HG02981 (cell line): ENCODE data around the gene LRRC8A.
"Not testable (repeated sequence)": the region's sequence is repeated elsewhere in the genome, so short reads cannot be mapped to it uniquely, and the experiment has no call there.

Source experiments
- ATAC-seq: cut with Tn5 transposase; IDR thresholded peaks from one replicate; pipeline ENCODE4 v1.9.1; 2021; ENCODE audit warnings: mild to moderate bottlenecking, moderate library complexity; ENCODE audit not compliant: unreplicated experiment

The LRRC8A gene

GRCh38 chr9:128881884-128882676 is at the start of gene LRRC8A, which contains the start of gene KYAT1:
TSS of gene LRRC8A (plus strand) at chr9:128882133. CDS start at chr9:128907165, 25,032 bp downstream.
TSS of gene KYAT1 (minus strand) at chr9:128881950. CDS start at chr9:128845405, 36,545 bp downstream.
- ATAC-seq = peak; percentile 84

DNA sequence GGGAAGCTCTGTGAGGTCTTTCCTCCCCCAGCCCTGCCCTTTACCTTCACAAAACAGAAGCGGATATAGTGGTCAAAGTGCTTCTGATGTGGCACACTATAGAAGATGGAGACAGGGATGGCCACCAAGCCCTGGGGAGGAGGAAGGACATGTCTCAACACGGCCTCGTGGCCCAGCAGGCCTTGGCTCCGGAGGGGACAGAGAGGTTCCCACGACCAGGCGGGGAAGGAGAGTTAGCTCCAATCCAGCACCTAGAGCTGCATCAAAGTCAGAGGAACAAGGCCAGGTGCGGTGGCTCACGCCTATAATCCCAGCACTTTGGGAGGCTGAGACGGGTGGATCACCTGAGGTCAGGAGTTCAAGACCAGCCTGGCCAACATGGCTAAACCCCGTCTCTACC is 48.2 kb upstream of the LRRC8A start:
- ATAC-seq = no peak

- no peak for ATAC-seq
Measured at GRCh38 chr9:128835246-128836210, 46.4 kb upstream of the LRRC8A start.

GRCh38 chr9:128836509-128837145 is 45.3 kb upstream of the LRRC8A start:
- ATAC-seq = no peak

- no peak for ATAC-seq
Measured at GRCh38 chr9:128838338-128838737, 43.6 kb upstream of the LRRC8A start.

- ATAC-seq = no peak
Measured at GRCh38 chr9:128840524-128840923, 41.4 kb upstream of the LRRC8A start.

DNA sequence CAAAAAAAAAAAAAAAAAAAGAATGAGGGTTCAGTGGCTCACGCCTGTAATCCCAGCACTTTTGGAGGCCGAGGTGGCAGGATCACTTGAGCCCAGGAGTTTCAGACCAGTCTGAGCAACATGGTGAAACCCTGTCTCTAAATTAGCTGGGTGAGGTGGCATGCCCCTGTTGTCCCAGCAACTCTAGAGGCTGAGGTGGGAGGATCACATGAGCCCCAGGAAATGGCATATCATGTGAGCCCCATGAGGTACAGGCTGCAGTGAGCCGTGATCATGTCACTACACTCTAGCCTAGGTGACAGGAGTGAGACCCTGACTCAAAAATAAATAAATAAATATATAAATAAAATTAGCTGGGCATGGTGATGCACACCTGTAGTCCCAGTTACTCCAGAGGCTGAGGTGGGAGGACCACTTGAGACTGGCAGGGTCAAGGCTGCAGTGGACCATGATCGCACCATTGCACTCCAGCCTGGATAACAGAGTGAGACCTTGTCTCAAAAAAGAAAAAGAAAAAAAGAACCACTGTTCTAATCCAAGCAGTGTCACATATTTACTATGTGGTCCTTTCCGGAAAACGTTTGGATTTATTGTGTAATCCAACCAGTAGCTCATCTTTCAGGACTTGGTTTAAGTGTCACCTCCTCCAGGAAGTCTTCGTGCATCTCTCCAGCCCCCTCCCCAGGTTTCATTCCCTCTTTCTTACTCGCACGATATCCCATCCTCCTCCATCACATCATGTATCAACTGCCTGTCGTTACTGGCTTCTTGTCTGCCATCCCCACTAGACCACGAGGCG is 40.0 kb upstream of the LRRC8A start:
- no peak for ATAC-seq

- not testable (repeated sequence) for ATAC-seq
Measured at GRCh38 chr9:128843171-128843570, 38.8 kb upstream of the LRRC8A start.

DNA sequence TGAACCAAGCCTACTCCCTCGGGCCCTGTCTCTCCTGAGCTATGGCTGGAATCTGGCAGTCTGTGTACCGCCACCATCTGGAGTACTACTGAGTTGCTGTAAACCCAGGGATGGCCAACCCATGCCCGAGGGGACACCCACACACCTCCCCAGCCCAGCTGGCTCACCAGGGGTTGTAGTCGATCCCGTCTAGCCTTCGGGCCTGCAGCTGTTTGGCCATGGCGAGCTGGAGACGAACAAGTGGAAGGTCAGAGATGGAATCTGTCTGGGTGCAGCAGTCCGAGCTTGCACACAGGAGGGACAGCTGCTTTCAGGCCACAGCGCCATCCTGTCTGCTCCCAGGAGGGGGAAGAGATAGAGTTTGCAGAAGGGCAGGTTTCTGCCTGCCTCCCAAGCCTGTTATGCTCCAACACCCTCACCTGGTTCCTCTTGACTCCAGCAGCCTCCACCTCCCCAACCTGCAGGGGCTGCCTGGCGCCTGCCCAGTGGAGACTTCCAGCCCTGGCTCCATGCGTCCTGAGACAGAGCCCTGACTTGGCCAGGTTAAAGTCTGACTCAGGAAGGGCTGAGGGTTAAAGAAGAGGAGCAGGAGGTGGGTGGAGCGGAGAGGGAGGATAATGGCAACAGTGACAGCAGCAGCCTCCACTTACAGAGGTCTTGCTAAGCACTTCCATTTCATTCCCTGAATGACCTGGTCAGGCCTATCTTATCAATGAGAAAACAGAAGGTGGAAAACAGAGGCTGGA is 36.6 kb upstream of the LRRC8A start:
- no peak for ATAC-seq

GRCh38 chr9:128846680-128847030 is 35.3 kb upstream of the LRRC8A start:
- no peak for ATAC-seq

- no peak for ATAC-seq
Measured at GRCh38 chr9:128847803-128848202, 34.1 kb upstream of the LRRC8A start.

GRCh38 chr9:128851024-128851423 is 30.9 kb upstream of the LRRC8A start:
- not testable (repeated sequence) for ATAC-seq

- ATAC-seq = not testable (repeated sequence)
Measured at GRCh38 chr9:128851779-128852600, 29.9 kb upstream of the LRRC8A start.

DNA sequence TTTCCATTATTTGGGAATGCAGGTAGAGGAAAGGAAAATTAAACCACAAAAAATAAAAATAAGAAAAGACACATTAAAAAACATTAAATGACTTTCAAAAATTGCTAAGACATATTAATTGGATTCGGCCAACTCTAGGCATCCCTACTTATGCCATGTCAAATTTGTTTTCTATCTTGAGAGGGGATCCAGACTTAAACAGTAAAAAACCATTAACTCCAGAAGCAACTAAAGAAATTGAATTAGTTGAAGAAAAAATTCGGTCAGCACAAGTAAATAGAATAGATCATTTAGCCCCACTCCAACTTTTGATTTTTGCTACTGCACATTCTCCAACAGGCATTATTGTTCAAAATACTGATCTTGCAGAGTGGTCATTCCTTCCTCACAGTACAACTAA is 29.3 kb upstream of the LRRC8A start:
- ATAC-seq = not testable (repeated sequence)

DNA sequence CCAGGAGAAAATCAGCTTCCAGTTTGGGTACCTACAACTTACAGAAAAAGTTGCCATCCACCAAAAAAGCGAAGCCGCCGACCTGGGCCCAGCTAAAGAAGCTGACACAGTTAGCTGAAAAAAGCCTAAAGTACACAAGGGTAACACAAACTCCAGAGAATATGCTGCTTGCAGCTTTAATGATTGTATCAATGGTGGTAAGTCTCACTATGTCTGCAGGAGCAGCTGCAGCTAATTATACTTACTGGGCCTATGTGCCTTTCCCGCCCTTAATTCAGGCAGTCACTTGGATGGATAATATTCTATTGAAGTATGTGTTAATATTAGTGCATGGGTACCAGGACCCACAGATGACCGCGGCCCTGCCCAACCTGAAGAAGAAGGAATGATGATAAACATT is 27.5 kb upstream of the LRRC8A start:
- not testable (repeated sequence) for ATAC-seq

DNA sequence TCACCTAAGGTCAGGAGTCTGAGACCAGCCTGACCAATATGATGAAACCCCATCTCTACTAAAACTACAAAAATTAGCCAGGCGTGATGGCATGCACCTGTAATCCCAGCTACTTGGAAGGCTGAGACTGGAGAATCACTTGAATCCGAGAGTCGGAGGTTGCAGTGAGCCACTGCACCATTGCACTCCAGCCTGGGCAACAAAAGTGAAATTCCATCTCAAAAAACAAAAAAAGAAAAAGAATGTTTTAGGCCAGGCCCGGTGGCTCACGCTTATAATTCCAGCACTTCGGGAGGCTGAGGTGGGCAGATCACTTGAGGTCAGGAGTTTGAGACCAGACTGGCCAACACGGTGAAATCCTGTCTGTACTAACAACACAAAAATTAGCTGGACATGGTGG is 23.5 kb upstream of the LRRC8A start:
- ATAC-seq = not testable (repeated sequence)

DNA sequence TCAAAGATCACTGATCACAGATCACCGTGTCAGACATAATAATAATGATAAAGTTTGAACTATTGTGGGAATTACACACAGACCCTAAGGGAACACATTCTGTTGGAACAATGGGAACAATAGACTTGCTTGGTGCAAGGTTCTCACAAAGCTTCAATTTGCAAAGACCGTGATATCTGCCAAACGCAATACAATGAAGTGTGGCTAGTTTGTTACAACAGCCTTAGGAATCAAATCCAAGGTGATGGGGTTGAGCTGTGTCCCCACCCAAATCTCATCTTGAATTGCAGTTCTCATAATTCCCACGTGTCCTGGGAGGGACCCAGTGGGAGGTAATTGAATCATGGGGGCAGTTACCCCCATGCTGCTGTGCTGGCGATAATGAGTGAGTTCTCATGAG is 21.0 kb upstream of the LRRC8A start:
- ATAC-seq = no peak

DNA sequence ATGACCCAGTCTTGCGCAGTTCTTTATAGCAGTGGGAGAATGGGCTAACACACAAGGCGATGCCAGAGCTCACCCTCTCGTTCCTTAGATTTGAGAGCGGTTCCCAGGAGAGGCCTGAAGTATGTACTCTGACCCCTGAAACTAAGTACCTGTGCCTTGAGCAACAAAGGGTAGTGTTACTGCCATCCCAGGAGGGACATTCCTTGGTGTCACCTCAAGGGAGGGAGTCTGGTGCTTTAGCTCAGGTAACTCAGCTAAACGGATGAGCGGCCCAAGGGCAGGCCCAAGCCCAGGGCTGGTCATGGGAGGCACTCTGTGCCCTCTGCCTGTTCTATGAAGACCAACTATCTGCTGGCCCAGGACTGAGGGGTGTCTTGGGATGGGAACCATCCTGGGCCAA is 20.4 kb upstream of the LRRC8A start:
- no peak for ATAC-seq

GRCh38 chr9:128862401-128862851 is 19.5 kb upstream of the LRRC8A start:
- ATAC-seq = no peak
